Erythroblast (primary cell): Measurements from ENCODE around the gene HSPH1.

Source experiments
- GATA1 ChIP-seq: IDR thresholded peaks from 2 replicates; pipeline ENCODE4 v1.6.1; 2011; ENCODE audit warnings: low read depth, mild to moderate bottlenecking, control low read depth, low read length, moderate library complexity
- POLR2A ChIP-seq: IDR thresholded peaks from 2 replicates; pipeline ENCODE4 v1.6.1; 2011; ENCODE audit warnings: mild to moderate bottlenecking, low read length

DNA sequence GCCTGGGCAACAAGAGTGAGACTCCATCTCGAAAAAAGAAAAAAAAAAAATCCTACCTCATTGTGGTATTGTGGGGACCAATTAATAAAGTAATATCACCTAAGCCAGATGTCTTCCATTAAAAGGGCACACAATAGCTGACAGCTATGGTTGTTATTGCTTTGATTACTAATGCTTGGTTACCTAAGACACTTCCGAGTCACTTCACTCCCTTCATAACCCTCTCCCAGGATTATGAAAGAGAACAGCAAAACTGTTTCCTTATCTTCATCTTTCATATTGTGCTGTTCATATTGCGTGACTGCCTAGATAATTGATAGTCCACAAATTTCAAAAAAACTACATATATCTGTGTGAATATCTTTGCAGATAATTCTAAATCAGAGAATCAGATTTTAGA is 10.3 kb upstream of the HSPH1 start:
- no peak for TF ChIP-seq POLR2A
- no peak for TF ChIP-seq GATA1
